Right lobe of liver (tissue), 6 donors: Measurements from ENCODE around the gene IQSEC1. TPM values are rescaled to one million over a fixed set of nuclear protein-coding genes. Genes with fewer than 3 reads are reported as not detected.

Experiments used
- ATAC-seq, 4 donors: fragments of 200-7000 bp; cut with Tn5 transposase; one replicate each; pipeline ENCODE4 v1.9.1; 2020; ENCODE audit warnings: mild to moderate bottlenecking in 4 of 4, moderate library complexity in 4 of 4
- DNase-seq, 3 donors: peaks; one replicate each; pipeline ENCODE4 v3.0.0-alpha.2; 2020
- H3K27ac ChIP-seq, 3 donors: fragments of 200-600 bp; one replicate each; pipeline ENCODE4 v1.8.0; 2022
- H3K27me3 ChIP-seq, 2 donors: fragments of 200-600 bp; one replicate each; pipeline ENCODE4 v1.8.0; 2022
- H3K36me3 ChIP-seq, 4 donors: fragments of 200-600 bp; sonication (generic) in 1 of 4; one replicate each; pipeline versions ENCODE4 v1.5.1 to v1.8.0; 2017 to 2022; ENCODE audit warnings: control low read depth in 1 of 4
- H3K4me1 ChIP-seq, 4 donors: fragments of 200-600 bp; sonication (generic) in 1 of 4; one replicate each; pipeline versions ENCODE4 v1.5.1 to v1.8.0; 2017 to 2022; ENCODE audit warnings: control low read depth in 1 of 4
- H3K4me3 ChIP-seq, 3 donors: fragments of 200-600 bp; one replicate each; pipeline ENCODE4 v1.8.0; 2022
- H3K9me3 ChIP-seq, 4 donors: fragments of 200-600 bp; sonication (generic) in 1 of 4; one replicate each; pipeline versions ENCODE4 v1.5.1 to v1.8.0; 2017 to 2022; ENCODE audit warnings: control low read depth in 1 of 4
- CTCF ChIP-seq, 4 donors: fragments of 200-600 bp in 3 of 4; fragments of 450-650 bp in 1 of 4; IDR thresholded peaks; one replicate each; pipeline versions ENCODE4 v1.5.1 to v1.8.0; 2016 to 2022; ENCODE audit warnings: antibody characterized with exemption in 4 of 4, mild to moderate bottlenecking in 2 of 4
- POLR2A ChIP-seq: fragments of 450-650 bp; IDR thresholded peaks from one replicate; pipeline ENCODE4 v1.6.1; 2017; ENCODE audit warnings: antibody characterized with exemption, mild to moderate bottlenecking
- WGBS: methylation state at CpG from one replicate; pipeline ENCODE4 v1.1.6; 2018; ENCODE audit warnings: low coverage, low lambda C conversion rate; ENCODE audit not compliant: insufficient coverage; ENCODE audit errors: missing lambda C conversion rate; 5-methylcytosine and 5-hydroxymethylcytosine counted together
- intact Hi-C, 2 donors: fragments of 100-400 bp; cut with DNase I; formaldehyde crosslinking; loops; one replicate each; pipeline versions ENCODE4 v1.11.2 to v1.14.1; 2022
- total RNA-seq, 6 experiments: library from RNA; depleted of rRNA in 2 of 6; stranded (reverse); fragments of >200 nt in 2 of 6; fragmentation: NEBNext Ultra II Directional in 3 of 6; extraction: Animal tissue kit (Norgen Biotek cat#: 25700) in 3 of 6; gene quantifications; one replicate each; pipeline versions ENCODE4 v1.1.0 to v1.2.4, GENCODE V29; 2016 to 2023
- donor health status: DM: no; HTN: yes; CAD: no.
- donor health status: DM: no; HTN: no; CAD: no.
- donor health status: DM: no; HTN: no; CAD: no.
- donor health status: DM: no; HTN: yes; CAD: no.
- donor health status: DM: no; HTN: yes; CAD: no.

IQSEC1 gene
- total RNA-seq, 6 experiments from 2014 or later, result 32.1 to 61.3 (median 48.9) TPM

- no peak overlapping the region for H3K4me3 ChIP-seq
- DNase-seq (no peak), ATAC-seq (no peak)
- H3K9me3 ChIP-seq, result no peaks in the 10 kb centered on the region
- no peak overlapping the region for H3K27ac ChIP-seq
- no peaks in the 10 kb centered on the region for H3K27me3 ChIP-seq
- H3K36me3 ChIP-seq, result no peaks in the 10 kb centered on the region
- no peak for TF ChIP-seq POLR2A
- no peak for TF ChIP-seq CTCF (IDR thresholded peaks at IDR 0.05)
- peaks cover 0 to 12% (median 0%) of the 10 kb centered on the region in 4 donors for H3K4me1 ChIP-seq
- 36% methylated on average over 3 of the region's 10 CpGs for WGBS
- intact Hi-C loops, result loop anchor here (5.0 to 10.0 kb wide), 3 partner anchors 364 to 561 kb away; no protein-coding TSS in a partner anchor
Measured at GRCh38 chr3:13093687-13094086, 20.5 kb upstream of the IQSEC1 start.

GRCh38 chr3:13092621-13093617, 19.7 kb upstream of the IQSEC1 start:
- peak; percentile 37 to 79 (median 76) for DNase-seq
- WGBS, result 43% methylated on average over 13 of the region's 23 CpGs
- intact Hi-C loops, result loop anchor here (5.0 to 10.0 kb wide), 3 partner anchors 364 to 562 kb away; no protein-coding TSS in a partner anchor
- TF ChIP-seq CTCF (IDR thresholded peaks at IDR 0.05) (no peak), POLR2A (no peak)
- H3K9me3 ChIP-seq, result no peaks in the 10 kb centered on the region
- no peak overlapping the region for H3K4me3 ChIP-seq
- no peaks in the 10 kb centered on the region for H3K27me3 ChIP-seq
- ATAC-seq, result peak; percentile 35 to 69 (median 52)
- H3K27ac ChIP-seq, result no peak overlapping the region
- H3K36me3 ChIP-seq, result no peaks in the 10 kb centered on the region
- peaks cover 0 to 12% (median 0%) of the 10 kb centered on the region in 4 donors for H3K4me1 ChIP-seq

GRCh38 chr3:13091898-13092611, 18.8 kb upstream of the IQSEC1 start:
- H3K4me3 ChIP-seq, result no peak overlapping the region
- 21% methylated on average over 8 of the region's 20 CpGs for WGBS
- no peaks in the 10 kb centered on the region for H3K9me3 ChIP-seq
- intact Hi-C loops, result loop anchor here (5.0 to 10.0 kb wide), 3 partner anchors 365 to 563 kb away; no protein-coding TSS in a partner anchor
- no peaks in the 10 kb centered on the region for H3K36me3 ChIP-seq
- TF ChIP-seq CTCF (IDR thresholded peaks at IDR 0.05) (peak; percentile 92 to 97 (median 94)), POLR2A (no peak)
- ATAC-seq, result peak; percentile 92 to 96 (median 96)
- no peaks in the 10 kb centered on the region for H3K27me3 ChIP-seq
- H3K27ac ChIP-seq, result no peak overlapping the region
- peaks cover 0 to 12% (median 0%) of the 10 kb centered on the region in 4 donors for H3K4me1 ChIP-seq
- DNase-seq, result peak; percentile 88 to 93 (median 93)
